Measurements from ENCODE around the gene GSTA1.
"Not testable (repeated sequence)": the region's sequence is repeated elsewhere in the genome, so short reads cannot be mapped to it uniquely, and the experiment has no call there.

Gene GSTA1

DNA sequence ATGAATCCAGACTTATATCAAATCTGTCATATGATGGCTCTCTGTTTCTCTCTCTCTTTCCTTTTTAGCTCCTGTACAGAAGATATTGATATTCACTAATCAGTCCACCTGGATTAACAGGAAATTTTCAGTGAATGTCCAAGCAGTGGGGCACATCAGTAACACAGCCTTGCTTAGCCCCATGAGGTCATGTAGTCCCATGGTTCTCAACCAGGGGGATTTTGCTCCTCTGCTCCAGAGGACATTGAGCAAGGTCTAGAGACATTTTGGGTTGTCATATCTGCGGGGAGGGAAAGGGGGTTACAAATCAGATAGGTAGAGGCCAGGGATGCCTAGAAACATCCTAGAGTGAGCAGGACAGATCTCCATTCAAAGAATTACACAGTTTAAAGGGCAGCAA, 810 bp downstream of the GSTA1 start:
- DNase-seq: no peak

DNA sequence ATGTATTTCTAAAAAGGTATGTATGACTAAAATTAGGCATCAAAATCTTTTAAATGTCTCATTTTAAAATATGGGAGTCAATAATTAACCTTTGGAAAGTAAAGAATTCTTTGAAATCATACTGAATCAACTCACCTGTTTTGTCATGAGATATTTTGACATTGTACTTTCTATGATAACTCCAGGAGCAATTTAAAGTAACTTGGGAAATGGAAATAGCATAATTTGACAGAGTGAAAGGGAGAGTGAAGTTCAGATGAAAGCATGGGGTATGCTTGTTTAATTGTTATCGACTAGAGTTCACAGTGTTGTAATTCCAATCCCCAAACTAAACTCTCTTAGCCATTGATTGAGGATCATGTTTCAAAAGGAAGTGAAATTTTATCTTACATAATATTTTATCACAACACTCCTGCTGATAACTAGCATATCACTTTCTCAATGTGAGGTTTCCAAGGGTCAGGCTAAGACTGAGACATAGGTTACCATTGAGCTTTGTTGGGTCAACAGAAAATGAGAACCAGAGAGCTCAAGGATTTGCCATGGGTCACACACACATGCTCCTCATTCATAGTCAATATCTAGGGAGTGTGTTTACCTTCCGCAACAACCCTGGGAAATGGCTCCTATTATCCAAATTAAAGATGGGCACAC, 2.3 kb downstream of the GSTA1 start:
- DNase-seq: no peak

DNA sequence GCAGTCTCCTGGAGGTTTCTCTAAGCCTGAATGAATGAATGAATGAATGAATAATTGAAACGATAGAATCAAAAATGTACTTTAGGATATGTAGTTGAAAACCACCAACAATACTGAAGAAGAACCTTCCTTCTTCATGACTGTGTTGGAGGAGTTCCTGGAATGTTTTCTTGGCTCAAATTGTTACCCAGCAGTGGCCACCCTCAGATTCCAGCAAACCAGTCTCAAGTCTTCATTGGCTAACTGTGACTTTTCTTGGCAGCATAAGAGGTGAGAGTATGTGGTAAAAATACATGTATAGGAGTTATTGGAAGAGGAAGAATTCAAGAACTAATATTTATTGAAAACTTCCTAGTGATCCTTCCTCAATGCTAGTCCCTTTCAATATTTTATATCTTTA, 4.3 kb downstream of the GSTA1 start:
- not testable (repeated sequence) for DNase-seq

DNA sequence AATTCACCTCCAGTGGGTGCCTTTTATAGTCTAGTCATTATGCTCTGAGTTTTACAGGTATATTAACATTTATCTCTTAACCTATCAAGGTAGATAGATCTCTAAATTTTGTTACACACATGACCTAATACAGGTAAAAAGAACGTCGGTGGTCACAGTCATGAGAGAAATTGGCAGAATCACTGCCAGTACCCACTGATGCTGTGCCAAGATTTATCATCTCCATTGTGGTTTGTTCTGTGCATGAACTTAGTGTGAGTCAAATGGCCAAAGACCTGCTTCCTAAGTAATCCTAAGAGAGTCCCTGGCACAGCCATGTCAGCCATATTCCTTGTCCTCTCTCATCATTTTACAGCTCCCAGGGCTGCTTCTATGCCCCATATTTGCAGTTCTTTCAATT, 9.2 kb downstream of the GSTA1 start:
- not testable (repeated sequence) for DNase-seq

DNA sequence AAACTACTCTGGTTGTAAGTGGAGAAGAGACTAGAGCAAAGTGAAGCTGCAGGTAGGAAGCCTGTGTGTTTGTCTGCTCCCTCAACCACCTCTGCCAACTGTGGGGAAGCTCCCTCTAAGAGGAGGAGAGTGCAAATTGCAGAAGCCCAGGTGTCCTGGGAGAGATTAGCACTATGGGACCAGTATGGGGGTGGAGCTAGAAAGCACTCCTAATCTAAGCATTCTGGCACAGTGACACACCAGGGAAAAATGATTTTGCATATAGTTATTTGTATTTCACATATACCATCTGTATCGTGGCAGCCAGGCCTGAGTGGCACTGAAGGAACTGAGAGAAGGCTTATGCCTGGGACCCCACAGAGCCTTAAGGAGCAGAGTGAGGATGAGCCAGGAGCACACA, 12.8 kb downstream of the GSTA1 start:
- no peak for DNase-seq

DNA sequence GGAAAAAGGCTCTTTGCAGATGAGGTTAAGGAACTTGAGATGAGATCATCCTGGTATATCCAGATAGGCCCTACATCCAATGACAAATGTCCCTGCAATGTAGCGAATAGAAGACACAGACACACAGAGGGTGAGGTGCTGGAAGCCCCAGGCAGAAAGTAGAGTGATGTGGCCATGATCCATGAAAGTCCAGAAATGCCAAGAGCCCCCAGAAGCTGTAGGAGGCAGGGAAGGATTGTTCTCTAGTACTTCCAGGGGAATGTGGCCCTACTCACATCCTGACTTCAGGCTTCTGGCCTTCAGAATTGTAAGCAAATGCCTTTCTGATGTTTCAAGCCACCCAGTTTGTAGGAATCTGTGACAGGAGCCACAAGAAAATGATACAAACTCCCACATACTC, 14.0 kb downstream of the GSTA1 start:
- DNase-seq: not testable (repeated sequence)

DNA sequence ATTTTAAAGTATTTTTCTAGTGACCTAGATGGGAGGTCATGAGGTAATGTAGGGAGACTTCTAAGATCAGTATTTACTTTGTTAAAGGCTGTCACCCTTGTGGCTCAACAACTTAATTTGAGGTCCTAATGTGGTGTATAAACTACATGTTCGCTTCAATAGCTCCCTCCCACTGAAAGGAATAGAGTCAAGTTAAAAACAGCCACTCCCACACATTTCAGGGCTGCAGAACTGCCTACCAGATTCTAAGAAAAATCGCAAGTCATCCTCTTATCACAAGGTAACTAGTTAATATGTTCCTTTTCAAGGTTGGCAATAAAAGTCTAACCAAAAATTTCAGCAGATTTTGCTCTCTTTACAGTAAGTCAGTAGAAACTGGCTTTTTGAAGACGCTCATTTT, 15.1 kb downstream of the GSTA1 start:
- DNase-seq: no peak

DNA sequence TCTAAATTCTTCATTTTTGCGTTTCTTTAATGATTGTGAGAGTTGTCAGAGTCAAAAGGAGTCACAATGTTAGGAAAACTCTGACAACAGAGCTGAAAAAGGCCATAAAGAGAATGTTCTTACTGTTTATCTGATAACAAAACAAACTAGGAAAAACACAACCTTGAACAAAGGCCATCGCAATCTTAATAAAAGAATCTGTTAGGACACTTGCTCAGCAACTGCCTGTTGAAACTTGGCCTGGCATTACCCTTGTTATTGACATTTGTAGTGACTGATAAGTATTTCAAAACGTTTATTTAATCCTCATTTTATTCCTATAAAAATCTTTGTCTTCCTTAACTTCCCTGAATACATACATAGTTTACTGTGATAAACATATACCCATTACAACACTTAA, 15.7 kb downstream of the GSTA1 start:
- no peak for DNase-seq

DNA sequence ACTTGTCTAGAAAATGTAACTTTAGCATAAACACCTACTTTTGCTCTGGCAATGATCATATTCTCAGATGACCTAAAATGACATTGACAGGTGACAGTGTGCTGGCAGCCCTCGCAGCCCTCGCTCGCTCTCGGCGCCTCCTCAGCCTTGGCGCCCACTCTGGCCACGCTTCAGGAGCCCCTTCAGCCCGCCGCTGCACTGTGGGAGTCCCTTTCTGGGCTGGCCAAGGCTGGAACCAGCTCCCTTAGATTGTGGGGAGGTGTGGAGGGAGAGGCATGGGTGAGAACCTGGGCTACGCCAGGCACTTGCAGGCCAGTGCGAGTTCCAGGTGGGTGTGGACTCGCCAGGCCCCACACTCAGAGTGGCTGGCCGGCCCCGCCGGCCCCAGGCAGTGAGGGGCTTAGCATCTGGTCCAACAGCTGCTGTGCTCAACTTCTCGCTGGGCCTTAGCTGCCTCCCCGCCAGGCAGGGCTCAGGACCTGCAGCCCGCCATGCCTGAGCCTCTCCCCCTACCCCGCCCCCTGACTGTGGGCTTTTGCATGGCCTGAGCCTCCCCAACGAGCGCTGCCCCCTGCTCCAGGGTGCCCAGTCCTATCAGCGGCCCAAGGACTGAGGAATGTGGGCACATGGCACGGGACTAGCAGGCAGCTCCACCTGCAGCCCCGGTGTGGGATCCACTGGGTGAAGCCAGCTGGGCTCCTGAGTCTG, 17.2 kb downstream of the GSTA1 start:
- DNase-seq: no peak

DNA sequence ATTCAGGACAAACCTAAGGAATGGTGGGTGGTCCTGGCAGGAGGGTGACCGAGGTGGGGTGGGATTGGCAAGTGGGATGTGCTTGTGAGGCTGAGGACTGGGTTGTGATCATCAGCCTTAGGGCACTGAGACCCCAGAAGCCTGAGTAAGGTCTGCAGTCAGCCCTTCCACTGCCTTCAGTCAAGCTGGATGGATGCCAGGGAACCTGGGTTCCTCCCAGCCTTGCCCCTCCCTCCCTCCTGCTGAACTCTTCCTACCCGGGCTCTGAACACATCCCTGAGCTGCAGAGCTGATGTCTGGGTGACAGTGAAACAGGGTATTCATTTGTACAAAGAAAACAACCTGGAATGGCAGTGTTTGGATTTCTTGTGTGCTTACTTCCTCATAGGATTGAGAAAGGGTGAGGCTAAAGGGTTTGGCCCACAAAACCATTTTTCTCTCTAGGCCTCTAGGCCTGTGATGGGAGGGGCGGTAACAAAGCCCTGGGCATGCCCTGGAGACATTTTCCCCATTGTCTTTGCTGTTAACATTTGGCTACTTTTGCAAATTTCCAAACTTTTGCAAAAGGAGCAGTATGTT, 20.8 kb downstream of the GSTA1 start:
- peak; percentile 49 for DNase-seq

DNA sequence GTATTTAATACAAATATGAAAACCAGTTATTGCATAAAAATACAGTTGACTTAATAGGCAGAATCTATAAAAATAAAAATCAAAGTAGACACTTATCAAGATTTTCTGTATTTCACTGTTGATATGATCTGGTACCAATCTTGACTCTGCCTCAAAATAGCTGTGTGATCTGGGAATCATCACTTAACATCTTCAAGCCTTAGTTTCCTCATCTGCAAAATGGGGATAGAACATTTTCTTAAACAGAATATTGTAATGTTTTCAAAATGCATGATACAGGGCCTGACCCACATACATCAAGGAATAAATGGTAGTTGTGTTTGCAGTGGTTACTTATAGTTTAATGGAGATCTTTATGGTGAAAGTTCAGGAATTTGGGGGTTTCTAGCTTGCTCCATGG, 21.4 kb downstream of the GSTA1 start:
- not testable (repeated sequence) for DNase-seq

DNA sequence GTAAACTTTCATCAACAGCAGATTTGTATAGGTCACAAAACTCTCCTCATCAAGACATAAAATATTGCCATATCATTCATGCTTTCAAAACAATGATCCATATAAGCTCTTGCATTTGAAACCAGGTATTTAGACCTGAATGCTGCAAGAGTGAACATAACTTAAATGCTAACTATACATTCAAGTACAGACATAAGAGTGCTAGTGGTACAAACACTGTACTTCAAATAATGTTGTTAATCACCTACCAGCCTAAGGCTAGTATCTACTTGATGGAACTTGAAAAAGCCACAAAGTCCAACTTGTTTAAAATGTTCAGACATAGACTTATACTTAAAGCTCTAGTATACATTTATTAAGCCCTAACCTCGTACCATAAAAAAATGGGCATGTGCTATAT, 24.4 kb downstream of the GSTA1 start:
- no peak for DNase-seq

DNA sequence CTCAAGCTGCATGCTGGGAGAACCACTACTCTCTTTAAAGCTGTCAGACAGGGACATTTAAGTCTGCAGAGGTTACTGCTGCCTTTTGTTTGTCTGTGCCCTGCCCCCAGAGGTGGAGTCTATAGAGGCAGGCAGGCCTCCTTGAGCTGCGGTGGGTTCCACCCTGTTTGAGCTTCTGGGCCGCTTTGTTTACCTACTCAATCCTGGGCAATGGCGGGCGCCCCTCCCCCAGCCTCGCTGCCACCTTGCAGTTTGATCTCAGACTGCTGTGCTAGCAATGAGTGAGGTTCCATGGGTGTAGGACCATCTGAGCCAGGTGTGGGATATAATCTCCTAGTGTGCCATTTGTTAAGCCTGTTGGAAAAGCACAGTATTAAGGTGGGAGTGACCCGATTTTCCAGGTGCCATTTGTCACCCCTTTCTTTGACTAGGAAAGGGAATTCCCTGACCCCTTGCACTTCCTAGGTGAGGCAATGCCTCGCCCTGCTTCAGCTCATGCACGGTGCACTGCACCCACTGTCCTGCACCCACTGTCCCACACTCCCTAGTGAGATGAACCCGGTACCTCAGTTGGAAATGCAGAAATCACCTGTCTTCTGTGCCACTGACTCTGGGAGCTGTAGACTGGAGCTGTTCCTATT, 26.8 kb downstream of the GSTA1 start:
- DNase-seq: not testable (repeated sequence)

DNA sequence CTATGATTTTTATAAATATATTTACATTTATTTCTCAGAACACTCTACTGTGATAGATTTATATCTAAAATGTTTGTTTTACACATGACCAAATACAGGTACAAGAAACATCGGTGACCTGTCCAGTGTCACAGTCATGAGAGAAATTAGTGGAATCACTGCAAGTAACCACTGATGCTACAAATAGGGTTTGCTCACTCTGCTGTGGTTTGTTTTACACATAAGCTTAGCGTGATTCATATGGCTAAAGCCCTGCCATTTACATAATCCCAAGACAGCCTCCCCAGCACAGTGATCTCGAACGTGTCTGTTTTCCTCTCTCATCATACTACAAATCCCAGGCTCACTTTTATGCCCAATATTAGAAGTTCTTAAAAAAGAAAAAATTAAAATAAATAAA, 34.2 kb downstream of the GSTA1 start:
- not testable (repeated sequence) for DNase-seq

DNA sequence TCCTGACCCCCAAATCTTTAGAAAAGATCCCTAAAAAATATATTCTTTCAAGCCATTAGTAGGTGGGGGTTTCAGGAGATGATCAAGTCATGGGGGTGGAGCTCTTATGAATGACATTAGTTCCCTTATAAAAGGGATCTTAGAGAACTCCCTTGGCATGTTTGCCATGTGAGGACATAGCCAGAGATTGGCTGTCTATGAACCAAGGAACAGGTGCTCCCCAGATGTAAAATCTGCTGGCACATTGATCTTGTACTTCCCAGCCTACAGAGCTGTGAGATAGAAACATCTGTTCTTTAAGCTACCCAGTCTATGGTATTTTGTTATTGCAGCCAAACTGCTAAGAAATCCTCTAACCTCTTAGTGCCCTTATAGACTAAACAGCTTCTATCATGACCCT, 36.0 kb downstream of the GSTA1 start:
- not testable (repeated sequence) for DNase-seq

DNA sequence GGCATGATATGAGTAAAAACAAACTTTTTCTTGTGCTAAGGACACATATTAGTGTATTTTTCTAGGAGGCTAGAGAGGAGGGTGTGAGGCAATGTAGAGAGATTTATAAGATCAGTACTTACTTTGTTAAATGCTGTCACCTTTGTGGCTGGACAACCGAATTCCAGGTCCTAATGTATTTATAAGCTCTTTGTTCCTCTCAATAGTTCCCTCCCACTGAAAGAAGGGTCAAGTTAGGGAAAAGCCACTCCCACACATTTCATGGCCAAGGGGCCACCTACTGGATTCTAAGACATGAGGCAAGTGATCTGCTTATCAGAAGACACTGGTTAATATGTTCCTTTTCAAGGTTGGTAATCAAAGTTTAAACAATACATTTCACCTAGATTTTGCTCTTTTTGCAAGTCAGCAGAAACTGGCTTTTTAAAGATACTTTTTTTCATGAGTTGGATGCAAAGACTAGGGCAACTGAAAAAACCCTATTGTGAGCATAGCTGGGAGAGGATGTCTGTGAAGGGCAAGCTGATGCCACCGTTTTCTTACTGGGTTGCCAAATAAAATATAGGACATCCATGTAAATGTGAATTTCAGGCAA, 40.2 kb downstream of the GSTA1 start, which contains the start of gene GSTA2:
GSTA2 (minus strand) TSS at position 154 of the 595 bp plus-strand sequence. CDS start 5,528 bp downstream, outside the sequence.
- not testable (repeated sequence) for DNase-seq

DNA sequence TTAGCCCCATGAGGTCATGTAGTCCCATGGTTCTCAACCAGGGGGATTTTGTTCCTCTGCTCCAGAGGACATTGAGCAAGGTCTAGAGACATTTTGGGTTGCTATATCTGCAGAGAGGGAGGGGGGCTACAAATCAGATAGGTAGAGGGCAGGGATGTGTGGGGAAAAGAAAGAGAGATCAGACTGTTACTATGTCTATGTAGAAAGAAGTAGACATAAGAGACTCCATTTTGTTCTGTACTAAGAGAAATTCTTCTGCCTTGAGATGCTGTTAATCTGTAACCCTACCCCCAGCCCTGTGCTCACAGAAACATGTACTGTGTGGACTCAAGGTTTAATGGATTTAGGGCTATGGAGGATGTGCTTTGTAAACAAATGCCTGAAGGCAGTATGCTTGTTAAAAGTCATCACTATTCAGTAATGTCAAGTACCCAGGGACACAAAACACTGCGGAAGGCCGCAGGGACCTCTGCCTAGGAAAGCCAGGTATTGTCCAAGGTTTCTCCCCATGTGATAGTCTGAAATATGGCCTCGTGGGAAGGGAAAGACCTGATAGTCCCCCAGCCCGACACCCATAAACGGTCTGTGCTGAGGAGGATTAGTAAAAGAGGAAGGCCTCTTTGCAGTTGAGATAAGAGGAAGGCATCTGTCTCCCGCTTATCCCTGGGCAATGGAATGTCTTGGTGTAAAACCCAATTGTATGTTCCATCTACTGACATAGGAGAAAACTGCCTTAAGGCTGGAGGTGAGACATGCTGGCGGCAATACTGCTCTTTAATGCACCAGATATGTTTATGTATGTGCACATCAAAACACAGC, 41.7 kb downstream of the GSTA1 start:
- not testable (repeated sequence) for DNase-seq

DNA sequence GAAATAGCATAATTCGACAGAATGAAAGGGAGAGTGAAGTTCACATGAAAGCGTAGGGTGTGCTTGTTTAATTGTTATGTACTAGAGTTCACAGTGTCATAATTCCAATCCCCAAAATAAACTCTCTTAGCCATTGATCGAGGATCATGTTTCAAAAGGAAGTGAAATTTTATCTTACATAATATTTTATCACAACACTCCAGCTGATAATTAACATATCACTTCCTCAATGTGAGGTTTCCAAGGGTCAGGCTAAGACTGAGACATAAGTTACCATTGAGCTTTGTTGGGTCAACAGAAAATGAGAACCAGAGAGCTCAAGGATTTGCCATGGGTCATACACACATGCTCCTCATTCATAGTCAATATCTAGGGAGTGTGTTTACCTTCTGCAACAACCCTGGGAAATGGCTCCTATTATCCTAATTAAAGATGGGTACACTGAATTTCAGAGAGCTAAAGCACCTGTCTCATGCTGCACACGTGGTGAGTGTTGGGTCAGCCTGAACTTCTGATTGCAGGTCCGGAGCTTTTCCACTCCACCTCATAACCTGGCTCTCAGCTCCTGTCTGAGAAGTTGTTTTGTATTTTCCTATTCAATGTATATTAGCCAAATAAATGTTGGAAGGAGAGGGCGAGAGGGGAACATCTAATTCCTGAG, 43.4 kb downstream of the GSTA1 start:
- peak; percentile 44 for DNase-seq

DNA sequence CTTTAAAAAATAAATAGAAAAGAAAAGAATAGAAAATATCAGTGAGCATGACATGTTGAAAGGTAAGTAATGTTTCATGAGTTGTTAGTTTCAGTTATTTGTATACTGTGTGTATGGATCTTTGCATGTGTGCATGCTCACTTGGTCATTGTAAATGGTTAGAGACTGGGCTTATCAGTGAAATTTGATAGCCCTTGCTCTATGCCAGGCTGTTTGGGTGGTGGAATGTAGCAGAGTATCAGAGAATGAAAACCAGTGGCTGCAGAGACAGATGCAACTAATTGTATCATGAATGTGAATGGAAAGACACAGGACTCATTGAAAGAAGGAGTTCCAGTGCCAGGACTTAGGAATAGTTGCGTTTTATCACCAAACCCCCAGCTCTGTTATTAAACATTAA, 44.5 kb downstream of the GSTA1 start:
- no peak for DNase-seq

DNA sequence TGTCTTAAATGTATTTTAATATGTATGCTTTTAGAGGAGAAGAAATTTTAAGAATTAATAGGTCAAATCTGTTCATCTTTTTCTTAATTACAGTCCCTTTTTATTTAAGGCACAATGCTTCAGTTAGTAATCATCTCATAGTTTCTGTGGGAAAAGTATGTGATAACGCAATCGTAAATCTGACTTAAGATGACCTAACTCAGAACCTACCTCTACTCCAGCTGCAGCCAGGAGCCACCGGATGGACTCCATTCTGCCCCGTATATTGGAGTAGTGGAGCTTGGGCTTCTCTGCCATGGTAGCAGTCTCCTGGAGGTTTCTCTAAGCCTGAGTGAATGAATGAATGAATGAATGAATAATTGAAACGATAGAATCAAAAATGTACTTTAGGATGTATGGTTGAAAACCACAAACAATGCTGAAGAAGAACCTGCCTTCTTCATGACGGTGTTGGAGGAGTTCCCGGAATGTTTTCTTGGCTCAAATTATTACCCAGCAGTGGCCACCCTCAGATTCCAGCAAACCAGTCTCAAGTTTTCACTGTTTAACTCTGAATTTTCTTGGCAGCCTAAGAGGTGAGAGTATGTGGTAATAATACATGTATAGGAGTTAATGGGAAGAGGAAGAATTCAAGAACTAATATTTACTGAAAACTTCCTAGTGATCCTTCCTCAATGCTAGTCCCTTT, 45.8 kb downstream of the GSTA1 start:
- not testable (repeated sequence) for DNase-seq

DNA sequence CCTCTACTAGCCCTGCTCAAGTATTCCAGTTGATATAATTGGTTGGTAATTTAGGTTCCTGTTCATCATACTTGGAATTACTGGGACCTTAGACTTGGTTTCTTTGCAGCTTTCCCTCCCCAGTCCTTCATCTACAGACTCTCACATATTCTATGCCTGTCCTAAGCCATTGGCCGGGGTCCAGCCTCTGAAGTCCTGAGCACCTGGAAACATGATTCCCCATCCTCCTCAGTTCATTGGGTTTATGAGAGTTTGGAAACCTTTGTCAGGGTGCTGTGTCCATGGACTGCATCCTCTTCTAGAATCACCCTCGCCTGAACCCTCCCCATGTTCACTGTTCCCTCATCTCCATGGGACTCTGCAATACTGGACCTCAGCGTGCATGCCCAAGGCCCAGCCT, 49.2 kb downstream of the GSTA1 start:
- DNase-seq: no peak

All from COR-L47 (cell line).